ENCODE results near the gene HMX3. TPM values are rescaled to one million over a fixed set of nuclear protein-coding genes. Genes with fewer than 3 reads are reported as not detected.

Gene HMX3
- total RNA-seq, 2 experiments from 2014 or later = 0.45 to 0.69 TPM

DNA sequence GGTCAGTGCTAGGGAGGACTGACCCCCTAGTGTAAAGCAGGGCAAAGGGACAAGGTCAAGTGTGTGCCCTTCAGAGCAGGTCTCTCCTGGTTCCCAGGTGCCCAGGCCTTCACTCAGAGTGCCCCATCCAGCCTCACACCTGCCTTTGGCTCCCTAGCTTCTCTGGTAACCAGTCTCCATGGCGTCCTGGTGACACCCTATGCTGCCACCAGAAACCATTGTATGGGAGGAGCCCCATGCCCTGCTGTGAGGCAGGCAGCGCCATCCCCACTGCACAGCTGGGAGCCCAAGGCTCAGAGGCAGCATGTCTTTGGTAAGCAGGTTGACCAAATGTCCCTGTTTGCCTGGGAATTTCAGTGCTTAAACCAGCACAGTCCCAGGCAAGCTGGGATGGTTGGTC lies 33.1 kb upstream of the HMX3 start:
- intact Hi-C loops (cut with micrococcal nuclease) = no loop called here
- Mint-ChIP-seq H3K27me3 (peaks cover 2% of the 10 kb centered on the region), H3K4me1 (ENCODE audit: low read depth) (no peaks in the 10 kb centered on the region), H3K9me3 (no peaks in the 10 kb centered on the region), H3K36me3 (ENCODE audit: low read depth) (no peaks in the 10 kb centered on the region), H3K27ac (no peak overlapping the region), H3K4me3 (no peak overlapping the region)
- CTCF ChIA-PET = no interaction called here
- no peak for DNase-seq
- TF ChIP-seq, protein P1, sequence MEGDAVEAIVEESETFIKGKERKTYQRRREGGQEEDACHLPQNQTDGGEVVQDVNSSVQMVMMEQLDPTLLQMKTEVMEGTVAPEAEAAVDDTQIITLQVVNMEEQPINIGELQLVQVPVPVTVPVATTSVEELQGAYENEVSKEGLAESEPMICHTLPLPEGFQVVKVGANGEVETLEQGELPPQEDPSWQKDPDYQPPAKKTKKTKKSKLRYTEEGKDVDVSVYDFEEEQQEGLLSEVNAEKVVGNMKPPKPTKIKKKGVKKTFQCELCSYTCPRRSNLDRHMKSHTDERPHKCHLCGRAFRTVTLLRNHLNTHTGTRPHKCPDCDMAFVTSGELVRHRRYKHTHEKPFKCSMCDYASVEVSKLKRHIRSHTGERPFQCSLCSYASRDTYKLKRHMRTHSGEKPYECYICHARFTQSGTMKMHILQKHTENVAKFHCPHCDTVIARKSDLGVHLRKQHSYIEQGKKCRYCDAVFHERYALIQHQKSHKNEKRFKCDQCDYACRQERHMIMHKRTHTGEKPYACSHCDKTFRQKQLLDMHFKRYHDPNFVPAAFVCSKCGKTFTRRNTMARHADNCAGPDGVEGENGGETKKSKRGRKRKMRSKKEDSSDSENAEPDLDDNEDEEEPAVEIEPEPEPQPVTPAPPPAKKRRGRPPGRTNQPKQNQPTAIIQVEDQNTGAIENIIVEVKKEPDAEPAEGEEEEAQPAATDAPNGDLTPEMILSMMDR (IDR thresholded peaks at IDR 0.05) = no peak
- ATAC-seq = no peak
- POLR2A ChIA-PET = no interaction called here

DNA sequence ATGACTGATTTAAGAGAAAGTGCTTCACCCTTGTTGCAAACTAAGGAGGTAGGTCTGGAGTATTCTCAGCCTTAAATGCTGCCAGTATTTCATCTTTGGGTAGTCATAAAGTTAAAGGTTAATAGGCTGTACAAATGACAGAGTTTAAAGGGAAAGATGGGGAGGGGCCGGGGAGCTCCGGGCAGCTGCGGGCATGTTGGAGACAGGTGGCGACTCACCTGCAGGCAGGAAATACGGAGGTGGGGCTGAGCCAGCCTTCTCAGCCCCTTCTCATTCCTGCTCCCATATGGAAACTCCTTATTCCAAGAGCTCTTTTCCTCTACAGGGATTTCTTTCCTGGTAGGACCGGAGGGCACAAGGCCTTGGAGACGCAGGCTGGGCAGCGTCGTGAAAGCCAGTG lies 31.8 kb upstream of the HMX3 start:
- ATAC-seq = no peak
- ChIA-PET POLR2A (no interaction called here), CTCF (no interaction called here)
- Mint-ChIP-seq H3K4me3 (no peak overlapping the region), H3K9me3 (no peaks in the 10 kb centered on the region), H3K27me3 (peaks cover 2% of the 10 kb centered on the region), H3K27ac (no peak overlapping the region), H3K36me3 (ENCODE audit: low read depth) (no peaks in the 10 kb centered on the region), H3K4me1 (ENCODE audit: low read depth) (no peaks in the 10 kb centered on the region)
- TF ChIP-seq, protein P1 (IDR thresholded peaks at IDR 0.05) = no peak
- intact Hi-C loops (cut with micrococcal nuclease) = no loop called here
- no peak for DNase-seq

- H3K4me1 Mint-ChIP-seq (ENCODE audit: low read depth) = no peaks in the 10 kb centered on the region
- DNase-seq (no peak), ATAC-seq (no peak)
- CTCF ChIA-PET = no interaction called here
- H3K36me3 Mint-ChIP-seq (ENCODE audit: low read depth) = no peaks in the 10 kb centered on the region
- TF ChIP-seq, protein P1 (IDR thresholded peaks at IDR 0.05) = no peak
- POLR2A ChIA-PET = no interaction called here
- no peak overlapping the region for H3K4me3 Mint-ChIP-seq
- peaks cover 4% of the 10 kb centered on the region for H3K27me3 Mint-ChIP-seq
- no peaks in the 10 kb centered on the region for H3K9me3 Mint-ChIP-seq
- intact Hi-C loops (cut with micrococcal nuclease) = no loop called here
- H3K27ac Mint-ChIP-seq = no peak overlapping the region
Observed at GRCh38 chr10:123109466-123109865, 26.3 kb upstream of the HMX3 start.

GRCh38 chr10:123117644-123118417 lies 17.9 kb upstream of the HMX3 start:
- H3K27me3 Mint-ChIP-seq = peaks cover 36% of the 10 kb centered on the region
- CTCF ChIA-PET = interaction anchor here (1.1 to 1.2 kb wide), 2 partner anchors 72 to 84 kb away, joined by 3 read pairs; no protein-coding TSS in a partner anchor

GRCh38 chr10:123119081-123119480 lies 16.7 kb upstream of the HMX3 start:
- intact Hi-C loops (cut with micrococcal nuclease) = no loop called here
- POLR2A ChIA-PET = no interaction called here
- CTCF ChIA-PET = interaction anchor here (1.2 kb wide), 1 partner anchor 85 kb away, joined by 3 read pairs; no protein-coding TSS in a partner anchor
- peaks cover 35% of the 10 kb centered on the region for H3K27me3 Mint-ChIP-seq
- H3K36me3 Mint-ChIP-seq (ENCODE audit: low read depth) = no peaks in the 10 kb centered on the region
- H3K9me3 Mint-ChIP-seq = no peaks in the 10 kb centered on the region
- TF ChIP-seq, protein P1 (IDR thresholded peaks at IDR 0.05) = no peak
- no peak overlapping the region for H3K27ac Mint-ChIP-seq
- no peak for DNase-seq
- H3K4me3 Mint-ChIP-seq = no peak overlapping the region
- ATAC-seq = no peak
- H3K4me1 Mint-ChIP-seq (ENCODE audit: low read depth) = no peaks in the 10 kb centered on the region

More at GRCh38 chr10:123117644-123118417, 17.9 kb upstream of the HMX3 start:
- ATAC-seq (no peak), DNase-seq (no peak)
- intact Hi-C loops (cut with micrococcal nuclease) = no loop called here
- TF ChIP-seq, protein P1 (IDR thresholded peaks at IDR 0.05) = no peak
- no peak overlapping the region for H3K4me3 Mint-ChIP-seq
- H3K9me3 Mint-ChIP-seq = no peaks in the 10 kb centered on the region
- H3K36me3 Mint-ChIP-seq (ENCODE audit: low read depth) = no peaks in the 10 kb centered on the region
- no peak overlapping the region for H3K27ac Mint-ChIP-seq
- POLR2A ChIA-PET = no interaction called here
- H3K4me1 Mint-ChIP-seq (ENCODE audit: low read depth) = no peaks in the 10 kb centered on the region
